Anterior cingulate cortex (tissue), 58 donors: ENCODE measurements around the gene RUVBL2.
A peak's percentile ranks its signal among the peaks of the same experiment; 100 is the strongest.

Experiments used
- DNase-seq, 58 donors: peaks; one replicate each; lab custom pipeline; 2025; lab: John Stamatoyannopoulos, UW

Gene RUVBL2

GRCh38 chr19:48993175-48994034, at the start of gene RUVBL2, which contains the start of gene GYS1:
Gene RUVBL2 (plus strand): TSS chr19:48993887. CDS start chr19:48993912, 25 bp downstream.
Gene GYS1 (minus strand): TSS chr19:48993309. CDS start chr19:48993112, 197 bp downstream.
- peak; percentile 95 to 100 (median 99) for DNase-seq

- DNase-seq: no peak
These were observed 48.3 kb upstream of the RUVBL2 start for GRCh38 chr19:48945415-48945814.

GRCh38 chr19:48945817-48946216, 47.9 kb upstream of the RUVBL2 start:
- DNase-seq: no peak

- DNase-seq: no peak
These were observed 47.0 kb upstream of the RUVBL2 start for GRCh38 chr19:48946463-48947257.

GRCh38 chr19:48947258-48947542, 46.5 kb upstream of the RUVBL2 start:
- DNase-seq: no peak

- no peak for DNase-seq
These were observed 43.5 kb upstream of the RUVBL2 start for GRCh38 chr19:48950159-48950558.

GRCh38 chr19:48950830-48951519, 42.7 kb upstream of the RUVBL2 start:
- no peak for DNase-seq

GRCh38 chr19:48953141-48953540, 40.5 kb upstream of the RUVBL2 start:
- DNase-seq: no peak

GRCh38 chr19:48953990-48954594, 39.6 kb upstream of the RUVBL2 start:
- DNase-seq: peak in 1 of 58 donors; percentile 65

GRCh38 chr19:48954595-48955307, 38.9 kb upstream of the RUVBL2 start, which contains the start of gene BAX:
Gene BAX (plus strand): TSS chr19:48954875. CDS start chr19:48954929, 54 bp downstream.
- DNase-seq: peak; percentile 59 to 97 (median 92)

GRCh38 chr19:48955308-48955958, 38.3 kb upstream of the RUVBL2 start:
- DNase-seq: no peak

GRCh38 chr19:48958006-48958405, 35.7 kb upstream of the RUVBL2 start:
- no peak for DNase-seq

- DNase-seq: no peak
These were observed 34.1 kb upstream of the RUVBL2 start for GRCh38 chr19:48959341-48960239.

GRCh38 chr19:48961051-48961649, 32.5 kb upstream of the RUVBL2 start:
- DNase-seq: peak in 1 of 58 donors; percentile 14

GRCh38 chr19:48961673-48962028, 32.0 kb upstream of the RUVBL2 start:
- DNase-seq: no peak

- peak in 9 of 58 donors; percentile 3 to 48 (median 19) for DNase-seq
These were observed 31.4 kb upstream of the RUVBL2 start for GRCh38 chr19:48962029-48962848.

- no peak for DNase-seq
These were observed 30.9 kb upstream of the RUVBL2 start for GRCh38 chr19:48962849-48963165.
